Neuronal stem cell (in vitro differentiated cells): ENCODE data around the gene FBXO11.

Experiments
- DNase-seq: peaks from one replicate; pipeline ENCODE4 v3.0.0-alpha.2; 2013; ENCODE audit warnings: low spot score
- H2AFZ ChIP-seq: one replicate; pipeline ENCODE4 v1.6.1; 2013; ENCODE audit warnings: mild to moderate bottlenecking, low read length, inconsistent platforms
- H2AK5ac ChIP-seq: 2 replicates; pipeline ENCODE4 v1.6.1; 2013; ENCODE audit warnings: low read depth, mild to moderate bottlenecking, inconsistent platforms, low read length, moderate library complexity, mixed read lengths
- H2BK120ac ChIP-seq: 2 replicates; pipeline ENCODE4 v1.6.1; 2013; ENCODE audit warnings: low read depth, mild to moderate bottlenecking, inconsistent platforms, low read length, moderate library complexity, mixed read lengths
- H2BK12ac ChIP-seq: one replicate; pipeline ENCODE4 v1.6.1; 2013; ENCODE audit warnings: low read length, inconsistent platforms
- H2BK15ac ChIP-seq: 2 replicates; pipeline ENCODE4 v1.6.1; 2013; ENCODE audit warnings: mild to moderate bottlenecking, low read length, inconsistent platforms, mixed read lengths
- H2BK5ac ChIP-seq: one replicate; pipeline ENCODE4 v1.6.1; 2013; ENCODE audit warnings: inconsistent platforms, mild to moderate bottlenecking, low read length, moderate library complexity
- H3K14ac ChIP-seq: one replicate; pipeline ENCODE4 v1.6.1; 2013; ENCODE audit warnings: low read length, inconsistent platforms
- H3K18ac ChIP-seq: 2 replicates; pipeline ENCODE4 v1.6.1; 2013; ENCODE audit warnings: low read length, inconsistent platforms
- H3K23ac ChIP-seq: 2 replicates; pipeline ENCODE4 v1.6.1; 2013; ENCODE audit warnings: low read depth, mild to moderate bottlenecking, mixed read lengths, low read length, inconsistent platforms; ENCODE audit not compliant: poor library complexity
- H3K27ac ChIP-seq: replicated peaks from 3 replicates; pipeline ENCODE4 v1.5.1; 2013; ENCODE audit warnings: low read length, inconsistent platforms
- H3K27me3 ChIP-seq, 3 experiments: 2 replicates each; pipeline ENCODE4 v1.6.1; 2013; ENCODE audit warnings: low read length in 3 of 3, mild to moderate bottlenecking in 2 of 3, inconsistent platforms in 1 of 3, low read depth in 1 of 3, mixed read lengths in 1 of 3, moderate library complexity in 1 of 3; ENCODE audit not compliant: control insufficient read depth in 3 of 3, insufficient read depth in 3 of 3
- H3K36me3 ChIP-seq, 2 donors: replicated peaks in 1 of 2; 2 replicates each; pipeline ENCODE4 v1.6.1; 2013; ENCODE audit warnings: low read length in 2 of 2; ENCODE audit not compliant: control insufficient read depth in 2 of 2, insufficient read depth in 2 of 2
- H3K4ac ChIP-seq: 2 replicates; pipeline ENCODE4 v1.6.1; 2013; ENCODE audit warnings: inconsistent platforms, mild to moderate bottlenecking, low read length, moderate library complexity
- H3K4me1 ChIP-seq, 2 donors: 1 replicate in 1 of 2; 2 replicates in 1 of 2; pipeline ENCODE4 v1.6.1; 2013; ENCODE audit warnings: low read length in 2 of 2, low read depth in 1 of 2; ENCODE audit not compliant: control insufficient read depth in 2 of 2, insufficient read depth in 1 of 2
- H3K4me2 ChIP-seq: one replicate; pipeline ENCODE4 v1.6.1; 2013; ENCODE audit warnings: mild to moderate bottlenecking, low read length, inconsistent platforms; ENCODE audit not compliant: insufficient read depth, poor library complexity, severe bottlenecking
- H3K4me3 ChIP-seq, 2 donors: 2 replicates each; pipeline ENCODE4 v1.5.1; 2013; ENCODE audit warnings: low read length in 2 of 2, mild to moderate bottlenecking in 2 of 2, inconsistent platforms in 1 of 2, moderate library complexity in 1 of 2
- H3K79me1 ChIP-seq: one replicate; pipeline ENCODE4 v1.6.1; 2013; ENCODE audit warnings: low read depth, mild to moderate bottlenecking, inconsistent platforms, low read length, moderate library complexity
- H3K9ac ChIP-seq: one replicate; pipeline ENCODE4 v1.6.1; 2013; ENCODE audit warnings: mild to moderate bottlenecking, low read depth, low read length, inconsistent platforms; ENCODE audit not compliant: poor library complexity
- H3K9me3 ChIP-seq, 2 donors: replicated peaks in 1 of 2; 2 replicates each; pipeline versions ENCODE3 to v1.6.1; 2013; ENCODE audit warnings: low read length in 2 of 2, mild to moderate bottlenecking in 2 of 2, inconsistent platforms in 1 of 2, low read depth in 1 of 2, mixed read lengths in 1 of 2, moderate library complexity in 1 of 2; ENCODE audit not compliant: control insufficient read depth in 2 of 2, insufficient read depth in 1 of 2
- H4K8ac ChIP-seq: one replicate; pipeline ENCODE4 v1.6.1; 2013; ENCODE audit warnings: low read depth, mild to moderate bottlenecking, inconsistent platforms, low read length, moderate library complexity
- H4K91ac ChIP-seq: one replicate; pipeline ENCODE4 v1.6.1; 2013; ENCODE audit warnings: low read length, low read depth, mild to moderate bottlenecking, inconsistent platforms; ENCODE audit not compliant: poor library complexity
- WGBS, 2 donors: extraction: QIAGEN DNeasy Blood & Tissue Kit; methylation state at CpG; one replicate each; pipeline ENCODE4 v1.1.7; 2013; ENCODE audit warnings: missing lambda C conversion rate in 2 of 2, mixed read lengths in 1 of 2; ENCODE audit not compliant: insufficient read length in 2 of 2, insufficient replicate concordance in 1 of 2; ENCODE audit errors: extremely low coverage in 2 of 2; 5-methylcytosine and 5-hydroxymethylcytosine counted together

Gene FBXO11

DNA sequence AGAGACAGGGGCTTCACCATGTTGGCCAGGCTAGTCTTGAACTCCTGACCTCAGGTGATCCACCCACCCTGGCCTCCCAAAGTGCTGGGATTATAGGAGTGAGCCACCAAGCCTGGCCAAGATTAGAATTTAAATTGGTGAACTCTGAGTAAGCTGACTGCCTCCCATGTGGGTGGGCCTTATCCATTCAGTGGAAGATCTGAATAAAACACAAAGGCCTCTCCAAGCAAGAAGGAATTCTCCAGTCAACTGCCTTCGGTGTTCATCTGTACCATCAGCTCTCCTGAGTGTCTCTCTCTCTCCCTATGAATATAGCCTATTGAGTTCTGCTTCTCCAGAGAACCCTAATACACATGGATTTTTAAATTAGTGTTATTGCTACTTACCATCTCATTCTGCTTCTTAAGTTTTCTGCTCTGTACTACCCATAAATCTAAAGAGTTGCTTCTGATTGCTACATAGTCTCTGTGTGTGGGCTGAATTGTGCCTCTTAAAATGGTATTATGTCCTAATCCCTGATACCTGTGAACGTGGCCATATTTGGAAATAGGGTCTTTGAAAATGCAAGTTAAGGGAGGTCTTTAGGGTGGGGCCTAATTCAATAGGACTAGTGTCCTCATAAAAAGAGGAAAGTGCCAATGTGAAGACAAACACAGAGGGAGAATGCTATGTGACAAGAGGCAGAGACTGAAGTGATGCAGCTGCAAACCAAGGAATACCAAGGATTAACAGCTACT lies 36.3 kb downstream of the FBXO11 start:
- H2BK15ac ChIP-seq: no peak overlapping the region
- H3K4me3 ChIP-seq: no peak overlapping the region
- no peak overlapping the region for H3K23ac ChIP-seq
- H3K9me3 ChIP-seq: peaks cover 0 to 2% of the 10 kb centered on the region in 2 donors
- H3K79me1 ChIP-seq: peaks cover 2% of the 10 kb centered on the region
- no peak overlapping the region for H3K27ac ChIP-seq
- no peak overlapping the region for H3K9ac ChIP-seq
- H3K14ac ChIP-seq: no peak overlapping the region
- no peak overlapping the region for H2BK120ac ChIP-seq
- H2BK12ac ChIP-seq: no peak overlapping the region
- no peak overlapping the region for H2AFZ ChIP-seq
- no peak overlapping the region for H3K4me2 ChIP-seq
- H3K4ac ChIP-seq: no peak overlapping the region
- no CpG with 5 or more reads among the region's 2 CpGs for WGBS, 2 donors
- peaks cover 0 to 64% of the 10 kb centered on the region in 2 donors for H3K36me3 ChIP-seq
- no peak overlapping the region for H4K8ac ChIP-seq
- no peak overlapping the region for H3K18ac ChIP-seq
- no peak overlapping the region for H4K91ac ChIP-seq
- H3K27me3 ChIP-seq: no peaks in the 10 kb centered on the region
- no peak overlapping the region for H2BK5ac ChIP-seq
- DNase-seq: peak; percentile 18
- peaks cover 9 to 18% of the 10 kb centered on the region in 2 donors for H3K4me1 ChIP-seq
- H2AK5ac ChIP-seq: no peak overlapping the region

DNA sequence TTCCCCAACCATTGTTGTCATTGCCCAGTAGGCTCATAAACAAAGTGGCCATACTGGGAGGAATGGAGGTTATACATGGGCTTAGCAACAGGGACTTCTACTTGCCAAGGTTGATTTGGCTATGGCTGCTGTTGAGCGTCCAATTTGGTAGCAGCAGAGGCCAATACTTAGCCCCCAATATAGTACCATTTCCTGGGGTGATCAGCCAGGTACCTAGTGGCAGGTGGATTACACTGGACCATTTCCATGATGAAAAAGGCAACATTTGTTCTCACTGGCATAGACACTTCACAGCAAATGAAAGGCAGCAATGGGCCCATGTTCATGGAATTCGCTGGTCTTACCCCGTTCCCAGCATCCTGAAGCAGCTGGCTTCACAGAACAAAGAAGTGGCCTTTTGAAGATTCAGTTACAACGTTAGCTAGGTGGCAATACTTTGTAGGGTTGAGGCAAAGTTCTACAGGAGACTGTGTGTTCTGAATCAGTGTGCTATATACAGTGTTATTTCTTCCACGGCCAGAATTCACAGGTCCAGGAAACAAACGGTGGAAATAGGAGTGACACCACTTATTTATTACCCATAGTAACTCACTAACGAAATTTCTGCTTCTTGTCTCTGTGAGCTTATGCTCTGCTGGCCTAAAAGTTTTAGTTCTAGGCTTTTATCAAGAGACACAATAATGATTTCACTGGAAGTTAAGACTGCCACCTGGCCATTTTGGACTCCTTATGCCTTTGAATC lies 37.5 kb downstream of the FBXO11 start:
- H3K4me1 ChIP-seq: peaks cover 9 to 18% of the 10 kb centered on the region in 2 donors
- no peak overlapping the region for H3K9ac ChIP-seq
- H2AFZ ChIP-seq: no peak overlapping the region
- no peak overlapping the region for H3K23ac ChIP-seq
- H3K18ac ChIP-seq: no peak overlapping the region
- no peaks in the 10 kb centered on the region for H3K27me3 ChIP-seq
- H4K91ac ChIP-seq: no peak overlapping the region
- no peak overlapping the region for H3K4me2 ChIP-seq
- no peak overlapping the region for H2BK12ac ChIP-seq
- peaks cover 2% of the 10 kb centered on the region for H3K79me1 ChIP-seq
- H3K4ac ChIP-seq: no peak overlapping the region
- no peak for DNase-seq
- no peak overlapping the region for H2BK120ac ChIP-seq
- H3K9me3 ChIP-seq: no peaks in the 10 kb centered on the region
- WGBS, 2 donors: no CpG with 5 or more reads among the region's 7 CpGs
- H3K36me3 ChIP-seq: peaks cover 0 to 61% of the 10 kb centered on the region in 2 donors
- H4K8ac ChIP-seq: no peak overlapping the region
- H3K14ac ChIP-seq: no peak overlapping the region
- no peak overlapping the region for H2AK5ac ChIP-seq
- H3K27ac ChIP-seq: no peak overlapping the region
- no peak overlapping the region for H3K4me3 ChIP-seq
- no peak overlapping the region for H2BK15ac ChIP-seq
- H2BK5ac ChIP-seq: no peak overlapping the region

DNA sequence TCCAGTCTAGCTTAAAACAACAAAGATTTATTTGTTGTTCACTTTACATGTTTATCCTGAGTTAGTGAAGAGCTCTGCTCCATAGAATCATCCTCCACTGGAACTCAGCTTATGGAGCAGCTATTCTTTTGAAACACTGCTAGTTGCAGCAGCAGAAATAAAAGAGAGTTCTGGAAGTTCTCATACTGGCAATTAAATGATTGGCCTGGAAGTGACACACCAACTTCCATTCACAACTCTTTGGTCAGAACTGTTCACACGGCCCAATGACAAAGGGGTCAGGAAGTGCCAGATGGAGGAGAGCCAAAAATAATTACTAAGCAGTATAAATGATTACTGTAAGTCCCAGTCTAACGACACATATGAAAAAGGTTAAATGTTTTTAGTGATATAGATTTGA lies 39.1 kb downstream of the FBXO11 start:
- no peak overlapping the region for H2BK120ac ChIP-seq
- no CpG with 5 or more reads among the region's 2 CpGs for WGBS, 2 donors
- H3K9me3 ChIP-seq: no peaks in the 10 kb centered on the region
- H3K14ac ChIP-seq: no peak overlapping the region
- no peak overlapping the region for H2BK15ac ChIP-seq
- no peak overlapping the region for H4K8ac ChIP-seq
- no peak overlapping the region for H3K27ac ChIP-seq
- no peak overlapping the region for H3K18ac ChIP-seq
- H3K4me3 ChIP-seq: no peak overlapping the region
- H4K91ac ChIP-seq: no peak overlapping the region
- H3K27me3 ChIP-seq: no peaks in the 10 kb centered on the region
- H2AFZ ChIP-seq: no peak overlapping the region
- H3K23ac ChIP-seq: no peak overlapping the region
- H2AK5ac ChIP-seq: no peak overlapping the region
- no peak overlapping the region for H3K4me2 ChIP-seq
- H3K4ac ChIP-seq: no peak overlapping the region
- H2BK12ac ChIP-seq: no peak overlapping the region
- no peak for DNase-seq
- peaks cover 9 to 18% of the 10 kb centered on the region in 2 donors for H3K4me1 ChIP-seq
- peaks cover 0 to 45% of the 10 kb centered on the region in 2 donors for H3K36me3 ChIP-seq
- no peak overlapping the region for H2BK5ac ChIP-seq
- H3K9ac ChIP-seq: no peak overlapping the region
- H3K79me1 ChIP-seq: peaks cover 2% of the 10 kb centered on the region

DNA sequence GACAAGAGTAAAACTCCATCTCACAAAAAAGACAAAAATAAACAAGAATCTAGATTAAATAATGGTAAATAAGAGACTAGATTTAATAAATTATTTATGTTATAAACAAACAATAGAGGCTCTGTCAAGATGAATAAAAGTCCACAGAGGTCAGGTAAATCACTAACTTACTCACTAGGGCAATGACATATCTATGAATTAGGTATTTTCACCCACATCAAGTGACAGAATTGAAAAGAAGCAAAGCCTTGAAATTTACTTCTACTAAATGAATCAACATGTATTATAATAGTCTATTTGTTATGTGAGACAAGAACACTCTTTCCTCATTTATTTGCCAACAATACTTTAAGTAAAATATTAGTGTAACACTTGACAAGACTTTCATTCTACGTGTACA lies 41.7 kb downstream of the FBXO11 start:
- no peak overlapping the region for H3K4ac ChIP-seq
- H3K14ac ChIP-seq: no peak overlapping the region
- H2BK12ac ChIP-seq: no peak overlapping the region
- no peak overlapping the region for H3K27ac ChIP-seq
- WGBS, 2 donors: no CpG with 5 or more reads among the region's 1 CpG
- no peak overlapping the region for H3K4me2 ChIP-seq
- no peak overlapping the region for H3K23ac ChIP-seq
- H3K9ac ChIP-seq: no peak overlapping the region
- no peak overlapping the region for H2AK5ac ChIP-seq
- peaks cover 0 to 35% of the 10 kb centered on the region in 2 donors for H3K36me3 ChIP-seq
- H3K27me3 ChIP-seq: no peaks in the 10 kb centered on the region
- no peak overlapping the region for H2AFZ ChIP-seq
- peaks cover 1 to 3% of the 10 kb centered on the region in 2 donors for H3K4me1 ChIP-seq
- no peak overlapping the region for H2BK120ac ChIP-seq
- no peak overlapping the region for H4K91ac ChIP-seq
- H3K4me3 ChIP-seq: no peak overlapping the region
- peaks cover 6% of the 10 kb centered on the region for H3K79me1 ChIP-seq
- no peak overlapping the region for H3K18ac ChIP-seq
- H4K8ac ChIP-seq: no peak overlapping the region
- no peak for DNase-seq
- H2BK5ac ChIP-seq: no peak overlapping the region
- no peaks in the 10 kb centered on the region for H3K9me3 ChIP-seq
- H2BK15ac ChIP-seq: no peak overlapping the region
